Fibroblast of gingiva (primary cell): Measurements from ENCODE around the gene RIPK4.
"Not testable (repeated sequence)": the region's sequence is repeated elsewhere in the genome, so short reads cannot be mapped to it uniquely, and the experiment has no call there.

Source experiments
- DNase-seq: peaks from one replicate; pipeline ENCODE4 v3.0.0-alpha.2; 2011; ENCODE audit warnings: low read depth

RIPK4 gene

GRCh38 chr21:41714299-41714865, 52.5 kb downstream of the RIPK4 start:
- not testable (repeated sequence) for DNase-seq

GRCh38 chr21:41713495-41714281, 53.2 kb downstream of the RIPK4 start:
- DNase-seq = no peak

- no peak for DNase-seq
These were observed 54.1 kb downstream of the RIPK4 start for GRCh38 chr21:41712730-41713129.

GRCh38 chr21:41712201-41712600, 54.7 kb downstream of the RIPK4 start:
- no peak for DNase-seq

GRCh38 chr21:41711416-41712007, 55.3 kb downstream of the RIPK4 start:
- DNase-seq = no peak

- DNase-seq = no peak
These were observed 56.1 kb downstream of the RIPK4 start for GRCh38 chr21:41710823-41711160.

- DNase-seq = no peak
These were observed 56.7 kb downstream of the RIPK4 start for GRCh38 chr21:41709965-41710822.

GRCh38 chr21:41709166-41709565, 57.7 kb downstream of the RIPK4 start:
- DNase-seq = no peak

- DNase-seq = no peak
These were observed 58.9 kb downstream of the RIPK4 start for GRCh38 chr21:41707960-41708330.

GRCh38 chr21:41707231-41707959, 59.5 kb downstream of the RIPK4 start:
- DNase-seq = no peak

- DNase-seq = no peak
These were observed 60.2 kb downstream of the RIPK4 start for GRCh38 chr21:41706678-41707077.

- no peak for DNase-seq
These were observed 60.6 kb downstream of the RIPK4 start for GRCh38 chr21:41706263-41706639.

GRCh38 chr21:41705546-41706262, 61.1 kb downstream of the RIPK4 start:
- DNase-seq = no peak

- no peak for DNase-seq
These were observed 62.9 kb downstream of the RIPK4 start for GRCh38 chr21:41703857-41704501.

GRCh38 chr21:41701749-41702148, 65.1 kb downstream of the RIPK4 start:
- DNase-seq = no peak

- DNase-seq = no peak
These were observed 67.5 kb downstream of the RIPK4 start for GRCh38 chr21:41699311-41699710.

GRCh38 chr21:41698071-41698470, 68.8 kb downstream of the RIPK4 start:
- DNase-seq = no peak

GRCh38 chr21:41695513-41695912, 71.3 kb downstream of the RIPK4 start:
- no peak for DNase-seq

- DNase-seq = not testable (repeated sequence)
These were observed 72.8 kb downstream of the RIPK4 start for GRCh38 chr21:41694042-41694441.

- no peak for DNase-seq
These were observed 74.7 kb downstream of the RIPK4 start for GRCh38 chr21:41692185-41692565.
